IMR-90 (cell line): ENCODE data around the gene DNM2. TPM values are rescaled to one million over a fixed set of nuclear protein-coding genes. Genes with fewer than 3 reads are reported as not detected.

Experiments
- ATAC-seq: fragments of 200-7000 bp; cut with Tn5 transposase; 2 replicates; pipeline ENCODE4 v1.9.1; 2020; ENCODE audit warnings: low read depth, mild to moderate bottlenecking, moderate library complexity
- BruUV-seq: library from RNA; stranded (reverse); fragments of 400-500 nt; replicated peaks from 2 replicates; lab custom pipeline; 2021; lab: Mats Ljungman, UMichigan
- CTCF ChIA-PET: fragments of 300-600 bp; formaldehyde crosslinking; extraction: SDS; loops from one replicate; lab custom pipeline; 2021; ENCODE audit warnings: antibody characterized with exemption; lab: Yijun Ruan, JAX
- POLR2A ChIA-PET: fragments of 300-600 bp; sonication (Branson Sonifier 250); formaldehyde crosslinking; loops from one replicate; lab custom pipeline; 2022; ENCODE audit warnings: antibody characterized with exemption; ENCODE audit not compliant: unreplicated experiment; lab: Charles Lee
- DNase-seq: peaks from one replicate; pipeline ENCODE4 v3.0.0; 2013
- H2AFZ ChIP-seq: replicated peaks from 2 replicates; pipeline ENCODE3; 2013; ENCODE audit warnings: low read length, mild to moderate bottlenecking; ENCODE audit not compliant: poor library complexity
- H2AK5ac ChIP-seq: 2 replicates; pipeline ENCODE4 v1.6.1; 2013; ENCODE audit warnings: low read depth, low read length, inconsistent platforms
- H2AK9ac ChIP-seq: replicated peaks from 2 replicates; pipeline ENCODE3; 2013; ENCODE audit warnings: mild to moderate bottlenecking, low read depth, low read length, moderate library complexity; ENCODE audit not compliant: poor library complexity
- H2BK120ac ChIP-seq: 2 replicates; pipeline ENCODE4 v1.6.1; 2013; ENCODE audit warnings: low read depth, low read length, inconsistent platforms
- H2BK15ac ChIP-seq: 3 replicates; pipeline ENCODE4 v1.6.1; 2013; ENCODE audit warnings: low read depth, low read length, inconsistent platforms
- H2BK20ac ChIP-seq: 2 replicates; pipeline ENCODE4 v1.6.1; 2013; ENCODE audit warnings: low read depth, mild to moderate bottlenecking, inconsistent platforms, low read length, moderate library complexity
- H2BK5ac ChIP-seq: 2 replicates; pipeline ENCODE4 v1.6.1; 2013; ENCODE audit warnings: mild to moderate bottlenecking, low read depth, low read length, inconsistent platforms; ENCODE audit not compliant: poor library complexity, severe bottlenecking
- H3K14ac ChIP-seq: replicated peaks from 2 replicates; pipeline ENCODE4 v1.6.1; 2013; ENCODE audit warnings: low read depth, low read length, inconsistent platforms
- H3K18ac ChIP-seq: 2 replicates; pipeline ENCODE4 v1.6.1; 2013; ENCODE audit warnings: low read depth, low read length, control low read depth
- H3K23ac ChIP-seq: 2 replicates; pipeline ENCODE4 v1.6.1; 2013; ENCODE audit warnings: low read depth, low read length, inconsistent platforms
- H3K27ac ChIP-seq: 2 replicates; pipeline ENCODE4 v1.5.1; 2013; ENCODE audit warnings: mild to moderate bottlenecking, control low read depth, low read length; ENCODE audit not compliant: insufficient read depth
- H3K27me3 ChIP-seq: 2 replicates; pipeline ENCODE4 v1.6.1; 2013; ENCODE audit warnings: low read length; ENCODE audit not compliant: control insufficient read depth, insufficient read depth
- H3K36me3 ChIP-seq: 2 replicates; pipeline ENCODE4 v1.6.1; 2013; ENCODE audit warnings: low read length, mixed read lengths; ENCODE audit not compliant: control insufficient read depth, insufficient read depth
- H3K4ac ChIP-seq: 2 replicates; pipeline ENCODE4 v1.6.1; 2013; ENCODE audit warnings: low read depth, low read length, inconsistent platforms
- H3K4me1 ChIP-seq: 2 replicates; pipeline ENCODE4 v1.6.1; 2013; ENCODE audit warnings: low read length, mixed read lengths; ENCODE audit not compliant: control insufficient read depth, insufficient read depth
- H3K4me2 ChIP-seq: 2 replicates; pipeline ENCODE4 v1.6.1; 2013; ENCODE audit warnings: low read depth, mild to moderate bottlenecking, control low read depth, low read length, moderate library complexity
- H3K4me3 ChIP-seq: 2 replicates; pipeline ENCODE4 v1.5.1; 2013; ENCODE audit warnings: low read depth, mild to moderate bottlenecking, control low read depth, low read length, moderate library complexity; ENCODE audit not compliant: insufficient read depth
- H3K56ac ChIP-seq: 2 replicates; pipeline ENCODE4 v1.6.1; 2013; ENCODE audit warnings: low read length, inconsistent platforms; ENCODE audit not compliant: insufficient read depth; ENCODE audit errors: extremely low read depth
- H3K79me1 ChIP-seq, 2 experiments: 2 replicates each; pipeline ENCODE4 v1.6.1; 2013; ENCODE audit warnings: low read length in 2 of 2, inconsistent platforms in 1 of 2, low read depth in 1 of 2
- H3K9ac ChIP-seq: 2 replicates; pipeline ENCODE4 v1.6.1; 2013; ENCODE audit warnings: low read depth, low read length, control low read depth
- H3K9me1 ChIP-seq: 2 replicates; pipeline ENCODE4 v1.6.1; 2013; ENCODE audit warnings: low read length, inconsistent platforms; ENCODE audit not compliant: insufficient read depth
- H3K9me3 ChIP-seq: 2 replicates; pipeline ENCODE4 v1.6.1; 2013; ENCODE audit warnings: low read length; ENCODE audit not compliant: control insufficient read depth, insufficient read depth
- H4K20me1 ChIP-seq: 2 replicates; pipeline ENCODE4 v1.6.1; 2013; ENCODE audit warnings: low read length, inconsistent platforms; ENCODE audit not compliant: insufficient read depth
- H4K5ac ChIP-seq: 2 replicates; pipeline ENCODE4 v1.6.1; 2013; ENCODE audit warnings: mild to moderate bottlenecking, low read depth, low read length, control low read depth
- H4K8ac ChIP-seq, 2 experiments: 2 replicates each; pipeline ENCODE4 v1.6.1; 2013; ENCODE audit warnings: low read depth in 2 of 2, low read length in 2 of 2, control low read depth in 1 of 2, inconsistent platforms in 1 of 2
- H4K91ac ChIP-seq: 2 replicates; pipeline ENCODE4 v1.6.1; 2013; ENCODE audit warnings: low read depth, low read length, inconsistent platforms; ENCODE audit not compliant: insufficient read depth
- FOS ChIP-seq: fragments of 150-350 bp; IDR thresholded peaks from 2 replicates; pipeline ENCODE4 v1.6.1; 2016; ENCODE audit warnings: low read depth, low read length
- POLR2A ChIP-seq: IDR thresholded peaks from 2 replicates; pipeline ENCODE4 v1.6.1; 2012; ENCODE audit warnings: mild to moderate bottlenecking, low read depth, low read length
- WGBS, 2 experiments: methylation state at CpG; one replicate each; pipeline versions ENCODE4 v1.1.5 to v1.1.7; 2013; ENCODE audit warnings: missing lambda C conversion rate in 2 of 2; ENCODE audit not compliant: insufficient read length in 1 of 2; ENCODE audit errors: extremely low coverage in 2 of 2; 5-methylcytosine and 5-hydroxymethylcytosine counted together
- dilution Hi-C: fragments of 300-500 bp; cut with HindIII; formaldehyde crosslinking; loops from one replicate; pipeline ENCODE4 v1.14.3; 2018; ENCODE audit warnings: low sequenced_read_pairs; ENCODE audit not compliant: unreplicated experiment
- in situ Hi-C: fragments of 300-500 bp; cut with MboI; formaldehyde crosslinking; loops from 3 replicates; pipeline ENCODE4 v1.14.3; 2019; ENCODE audit warnings: low sequenced_read_pairs, inconsistent platforms, mixed read lengths
- intact Hi-C: fragments of 100-400 bp; cut with micrococcal nuclease; formaldehyde crosslinking; loops from 2 replicates; pipeline ENCODE4 v1.10.0; 2022
- polyA plus RNA-seq, 3 experiments: library from polyadenylated mRNA; depleted of rRNA; stranded (reverse); fragments of >200 nt; gene quantifications; 2 replicates each; pipeline ENCODE4 v1.2.3, GENCODE V29; 2012; ENCODE audit warnings: low replicate concordance in 1 of 3
- total RNA-seq: library from RNA; depleted of rRNA; stranded (reverse); fragments of >200 nt; gene quantifications from 2 replicates; pipeline ENCODE4 v1.2.3, GENCODE V29; 2012

Gene DNM2
- total and polyA plus RNA-seq, 2 of the 4 experiments (the other 2 are of a cell fraction): 55.6 to 74.2 TPM

DNA sequence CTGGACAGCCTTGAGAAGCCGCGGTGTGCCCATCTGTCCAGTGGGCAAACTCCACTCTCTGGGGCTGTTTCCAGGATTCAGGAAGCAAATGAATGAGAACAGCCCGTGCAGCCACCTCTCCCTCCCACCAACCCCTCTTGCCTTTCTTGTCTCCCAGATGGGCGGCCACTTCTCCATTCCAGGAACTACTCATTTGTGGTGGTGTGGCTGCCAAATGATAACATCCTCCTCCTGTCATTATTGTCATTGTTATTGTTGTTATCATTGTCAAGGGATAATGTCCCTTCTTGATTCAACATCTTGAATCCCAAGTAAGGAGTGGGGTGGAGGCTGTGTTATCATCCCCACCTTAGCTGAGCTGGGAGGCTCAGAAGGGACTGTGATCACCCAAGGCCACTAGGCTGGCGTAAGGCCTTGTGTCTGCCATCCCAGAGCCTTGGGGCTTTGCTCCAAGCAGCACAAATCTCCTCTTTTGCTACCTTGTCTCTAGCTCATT lies 1.6 kb downstream of the DNM2 start:
- Histone ChIP-seq H2BK15ac (no peak overlapping the region), H3K18ac (no peak overlapping the region), H3K4me2 (peak overlapping the region; percentile 97), H3K27me3 (no peaks in the 10 kb centered on the region), H2BK20ac (no peak overlapping the region), H3K79me1 (peaks cover 0 to 44% of the 10 kb centered on the region in 2 experiments; a peak in 2 of 4 replicates), H3K36me3 (no peaks in the 10 kb centered on the region), H2AFZ (no peak overlapping the region), H3K9me3 (no peaks in the 10 kb centered on the region), H2AK9ac (no peak overlapping the region), H4K8ac (no peak overlapping the region), H3K9me1 (peaks cover 13% of the 10 kb centered on the region), H3K9ac (peak overlapping the region; percentile 76), H3K23ac (peak overlapping the region; percentile 52), H2AK5ac (no peak overlapping the region), H3K4me1 (peaks cover 7% of the 10 kb centered on the region), H4K91ac (no peak overlapping the region), H3K14ac (peak overlapping the region; percentile 42; the same call in 1 of the 2 replicates), H3K27ac (no peak overlapping the region), H3K56ac (no peak overlapping the region), H2BK5ac (no peak overlapping the region), H3K4ac (no peak overlapping the region), H4K20me1 (peaks cover 62% of the 10 kb centered on the region), H4K5ac (no peak overlapping the region), H3K4me3 (peak overlapping the region; percentile 82), H2BK120ac (no peak overlapping the region)
- CTCF ChIA-PET: no interaction called here
- no TSS peak for BruUV-seq
- in situ Hi-C loops (no loop called here), intact Hi-C loops (loop anchor here (10.0 kb wide), 1 partner anchor 55 kb away; no protein-coding TSS in a partner anchor), dilution Hi-C loops (no loop called here)
- ATAC-seq (no peak), DNase-seq (no peak)
- TF ChIP-seq FOS (no peak), POLR2A (no peak)
- 92% methylated on average over 2 of the region's 5 CpGs; no CpG with 5 or more reads in 1 of the 2 experiments for WGBS, 2 experiments
- POLR2A ChIA-PET: no interaction called here
